HG03196 (cell line): ENCODE measurements around the gene ALCAM.
"Not testable (repeated sequence)": the region's sequence is repeated elsewhere in the genome, so short reads cannot be mapped to it uniquely, and the experiment has no call there.

Experiments
- ATAC-seq: cut with Tn5 transposase; IDR thresholded peaks from one replicate; pipeline ENCODE4 v1.9.1; 2021; ENCODE audit not compliant: unreplicated experiment

Gene ALCAM

GRCh38 chr3:105385819-105386508, 19.3 kb downstream of the ALCAM start:
- no peak for ATAC-seq

- no peak for ATAC-seq
Observed at GRCh38 chr3:105387122-105387751, 20.5 kb downstream of the ALCAM start.

GRCh38 chr3:105388176-105388575, 21.5 kb downstream of the ALCAM start:
- no peak for ATAC-seq

- not testable (repeated sequence) for ATAC-seq
Observed at GRCh38 chr3:105389759-105390158, 23.1 kb downstream of the ALCAM start.

GRCh38 chr3:105392598-105392997, 25.9 kb downstream of the ALCAM start:
- ATAC-seq: not testable (repeated sequence)

- no peak for ATAC-seq
Observed at GRCh38 chr3:105394177-105394576, 27.5 kb downstream of the ALCAM start.

- no peak for ATAC-seq
Observed at GRCh38 chr3:105397974-105398373, 31.3 kb downstream of the ALCAM start.

- ATAC-seq: no peak
Observed at GRCh38 chr3:105398437-105398836, 31.7 kb downstream of the ALCAM start.

- no peak for ATAC-seq
Observed at GRCh38 chr3:105399062-105399461, 32.4 kb downstream of the ALCAM start.

GRCh38 chr3:105399611-105400010, 32.9 kb downstream of the ALCAM start:
- no peak for ATAC-seq

GRCh38 chr3:105401254-105401653, 34.5 kb downstream of the ALCAM start:
- ATAC-seq: no peak

- no peak for ATAC-seq
Observed at GRCh38 chr3:105401691-105402149, 35.0 kb downstream of the ALCAM start.

- no peak for ATAC-seq
Observed at GRCh38 chr3:105402287-105402801, 35.6 kb downstream of the ALCAM start.

- not testable (repeated sequence) for ATAC-seq
Observed at GRCh38 chr3:105403034-105403433, 36.3 kb downstream of the ALCAM start.

GRCh38 chr3:105406268-105406667, 39.6 kb downstream of the ALCAM start:
- no peak for ATAC-seq

- ATAC-seq: no peak
Observed at GRCh38 chr3:105409364-105409763, 42.7 kb downstream of the ALCAM start.

- no peak for ATAC-seq
Observed at GRCh38 chr3:105413343-105413887, 46.7 kb downstream of the ALCAM start.

GRCh38 chr3:105414841-105415240, 48.1 kb downstream of the ALCAM start:
- ATAC-seq: no peak

GRCh38 chr3:105415951-105416350, 49.2 kb downstream of the ALCAM start:
- no peak for ATAC-seq

GRCh38 chr3:105417525-105418289, 51.0 kb downstream of the ALCAM start:
- no peak for ATAC-seq

GRCh38 chr3:105422645-105423044, 55.9 kb downstream of the ALCAM start:
- no peak for ATAC-seq
